GM21737 (cell line): ENCODE results near the gene CRELD1.
"Not testable (repeated sequence)": the region's sequence is repeated elsewhere in the genome, so short reads cannot be mapped to it uniquely, and the experiment has no call there.

Source experiments
- ATAC-seq: cut with Tn5 transposase; IDR thresholded peaks from one replicate; pipeline ENCODE4 v1.9.1; 2021; ENCODE audit warnings: mild to moderate bottlenecking, moderate library complexity; ENCODE audit not compliant: unreplicated experiment

The CRELD1 gene

GRCh38 chr3:9932843-9933560, 632 bp upstream of the CRELD1 start:
- peak; percentile 69 for ATAC-seq

DNA sequence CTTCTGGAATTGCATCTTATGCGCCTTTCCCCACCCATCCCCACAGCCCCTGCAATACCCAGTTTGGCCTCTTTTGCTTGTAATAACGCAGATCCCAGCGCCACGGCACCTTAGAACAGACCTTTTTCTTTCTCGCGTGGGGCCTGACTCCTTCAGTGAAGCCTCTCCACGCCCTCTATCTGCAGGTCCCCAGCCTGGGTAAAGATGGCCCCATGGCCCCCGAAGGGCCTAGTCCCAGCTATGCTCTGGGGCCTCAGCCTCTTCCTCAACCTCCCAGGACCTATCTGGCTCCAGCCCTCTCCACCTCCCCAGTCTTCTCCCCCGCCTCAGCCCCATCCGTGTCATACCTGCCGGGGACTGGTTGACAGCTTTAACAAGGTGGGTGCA, 594 bp downstream of the CRELD1 start:
- ATAC-seq, result no peak

GRCh38 chr3:9934993-9935392, 1.4 kb downstream of the CRELD1 start:
- ATAC-seq, result no peak

- ATAC-seq, result no peak
Measured at GRCh38 chr3:9935966-9936510, 2.4 kb downstream of the CRELD1 start.

GRCh38 chr3:9937486-9938238, 4.0 kb downstream of the CRELD1 start:
- ATAC-seq, result no peak

- no peak for ATAC-seq
Measured at GRCh38 chr3:9938966-9939365, 5.3 kb downstream of the CRELD1 start.

DNA sequence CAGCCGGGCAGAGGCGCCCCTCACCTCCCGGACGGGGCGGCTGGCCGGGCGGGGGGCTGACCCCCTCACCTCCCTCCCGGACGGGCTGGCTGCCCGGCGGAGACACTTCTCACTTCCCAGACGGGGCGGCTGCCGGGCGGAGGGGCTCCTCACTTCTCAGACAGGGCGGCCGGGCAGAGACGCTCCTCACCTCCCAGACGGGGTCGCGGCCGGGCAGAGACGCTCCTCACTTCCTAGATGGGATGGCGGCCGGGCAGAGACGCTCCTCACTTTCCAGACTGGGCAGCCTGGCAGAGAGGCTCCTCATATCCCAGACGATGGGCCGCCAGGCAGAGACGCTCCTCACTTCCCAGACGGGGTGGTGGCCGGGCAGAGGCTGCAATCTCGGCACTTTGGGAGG, 6.3 kb downstream of the CRELD1 start:
- ATAC-seq, result not testable (repeated sequence)

- ATAC-seq, result no peak
Measured at GRCh38 chr3:9940746-9941145, 7.1 kb downstream of the CRELD1 start.

DNA sequence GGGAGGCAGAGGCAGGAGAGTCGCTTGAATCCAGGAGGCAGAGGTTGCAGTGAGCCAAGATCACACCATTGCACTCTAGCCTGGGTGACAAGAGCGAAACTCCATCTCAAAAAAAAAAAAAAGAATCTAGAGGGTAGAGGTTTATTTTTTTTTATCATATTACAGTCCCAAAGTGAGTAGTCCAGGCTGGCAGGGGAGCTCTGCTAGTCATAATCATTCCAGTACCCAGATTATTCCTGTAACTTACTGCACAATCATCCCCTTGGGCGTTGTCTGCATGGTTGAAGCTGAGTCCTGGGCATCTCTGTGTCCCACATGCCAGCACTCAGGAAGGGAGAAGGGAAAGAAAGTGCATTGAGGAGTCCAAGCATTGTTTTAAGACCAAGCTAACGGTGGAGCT, 8.5 kb downstream of the CRELD1 start:
- no peak for ATAC-seq

DNA sequence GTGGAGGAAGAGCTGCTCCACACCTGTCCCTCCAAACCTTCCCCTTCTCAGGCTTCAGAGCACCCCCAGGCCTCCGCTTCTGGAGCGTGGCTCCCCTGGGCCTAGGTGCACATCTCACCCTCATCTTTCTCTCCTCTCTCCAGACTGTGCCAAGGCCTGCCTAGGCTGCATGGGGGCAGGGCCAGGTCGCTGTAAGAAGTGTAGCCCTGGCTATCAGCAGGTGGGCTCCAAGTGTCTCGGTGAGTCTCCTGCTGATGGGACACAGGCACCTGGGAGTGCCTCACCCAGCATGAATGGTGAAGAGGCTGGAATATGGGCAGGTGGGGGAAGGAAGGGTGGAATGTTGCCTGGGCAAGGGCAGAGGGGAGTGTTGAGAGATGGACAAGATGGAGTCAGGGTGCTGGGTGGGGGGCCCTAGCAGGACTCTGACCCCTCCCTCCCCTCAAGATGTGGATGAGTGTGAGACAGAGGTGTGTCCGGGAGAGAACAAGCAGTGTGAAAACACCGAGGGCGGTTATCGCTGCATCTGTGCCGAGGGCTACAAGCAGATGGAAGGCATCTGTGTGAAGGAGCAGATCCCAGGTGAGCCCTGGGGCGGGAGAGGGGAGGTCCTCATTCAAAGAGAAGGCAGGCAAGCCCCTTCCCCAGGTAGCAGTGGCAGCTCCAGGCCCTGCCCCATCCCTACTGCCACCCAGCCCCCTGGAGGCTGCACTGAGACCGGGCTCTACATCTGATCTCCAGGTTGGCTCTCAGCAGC, 9.5 kb downstream of the CRELD1 start:
- no peak for ATAC-seq

GRCh38 chr3:9944271-9944670, 10.6 kb downstream of the CRELD1 start:
- ATAC-seq, result no peak

GRCh38 chr3:9945358-9945757, 11.7 kb downstream of the CRELD1 start:
- no peak for ATAC-seq

- ATAC-seq, result peak; percentile 55
Measured at GRCh38 chr3:9946112-9947024, 12.7 kb downstream of the CRELD1 start.

- ATAC-seq, result no peak
Measured at GRCh38 chr3:9947025-9947995, 13.7 kb downstream of the CRELD1 start.

- no peak for ATAC-seq
Measured at GRCh38 chr3:9948586-9948985, 15.0 kb downstream of the CRELD1 start.

DNA sequence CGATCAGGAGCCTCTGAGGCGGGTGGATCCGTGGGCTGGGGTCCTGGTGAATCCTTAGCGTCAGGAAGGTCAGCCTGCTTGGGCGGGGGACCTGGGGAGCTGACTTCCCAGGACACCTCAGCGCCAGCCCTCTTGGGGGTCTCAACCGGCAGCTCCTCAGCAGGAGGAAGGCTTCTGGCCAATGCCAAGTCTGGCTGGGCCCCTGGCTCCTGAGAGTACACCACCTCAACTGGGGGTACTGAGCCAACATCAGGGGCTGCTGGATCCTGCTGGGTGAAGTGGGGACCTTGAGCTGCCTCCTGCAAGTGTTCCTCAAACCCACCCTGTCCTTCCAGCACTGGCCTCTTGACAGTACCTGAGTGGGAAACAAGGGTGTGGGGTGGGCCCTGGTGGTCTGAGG, 15.5 kb downstream of the CRELD1 start:
- no peak for ATAC-seq

GRCh38 chr3:9949626-9950025, 16.0 kb downstream of the CRELD1 start:
- no peak for ATAC-seq

DNA sequence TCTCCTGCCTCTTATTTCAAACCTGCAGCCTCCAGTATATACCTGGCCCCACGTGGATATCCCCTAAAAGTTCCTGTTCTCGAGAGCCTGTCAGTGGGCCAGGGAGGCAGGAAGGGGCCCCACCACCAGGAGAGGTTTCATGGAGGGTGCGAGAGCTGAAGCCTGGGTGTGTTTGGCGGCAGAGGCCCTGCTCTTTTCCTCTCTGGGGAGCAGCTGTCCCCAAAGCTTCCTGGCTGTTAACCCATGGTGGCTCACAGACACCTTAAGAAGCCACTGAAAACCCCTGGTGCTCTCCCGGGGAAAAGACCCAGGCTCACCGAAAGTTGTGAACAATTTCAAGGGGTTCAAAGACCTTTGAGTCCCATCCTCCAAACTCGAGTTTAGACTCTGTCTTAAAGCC, 17.5 kb downstream of the CRELD1 start:
- ATAC-seq, result no peak

DNA sequence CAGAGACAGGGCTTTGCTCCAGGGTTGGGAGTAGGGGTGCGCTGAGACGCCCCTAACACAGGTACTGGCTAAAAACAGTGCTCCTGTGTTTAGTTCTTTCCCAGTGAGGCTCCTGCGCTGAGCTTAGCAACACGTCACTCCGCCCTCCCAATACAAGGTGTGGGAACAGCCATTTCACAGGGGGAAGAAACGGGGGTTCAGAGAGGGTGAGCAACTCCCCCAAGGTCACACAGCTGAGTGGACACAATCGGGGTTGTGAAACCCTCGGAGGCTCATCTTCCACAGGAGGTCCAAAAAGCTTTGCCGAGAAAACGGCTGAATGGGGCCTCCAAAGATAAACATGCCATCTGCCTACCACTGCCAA, 17.9 kb downstream of the CRELD1 start:
- peak; percentile 4 for ATAC-seq
